Measurements from ENCODE around the gene TEAD1.
A peak's percentile ranks its signal among the peaks of the same experiment; 100 is the strongest.

TEAD1 gene

GRCh38 chr11:12715941-12716340 is 41.7 kb downstream of the TEAD1 start:
- DNase-seq = no peak

- no peak for DNase-seq
These were observed 42.6 kb downstream of the TEAD1 start for GRCh38 chr11:12716816-12717215.

DNA sequence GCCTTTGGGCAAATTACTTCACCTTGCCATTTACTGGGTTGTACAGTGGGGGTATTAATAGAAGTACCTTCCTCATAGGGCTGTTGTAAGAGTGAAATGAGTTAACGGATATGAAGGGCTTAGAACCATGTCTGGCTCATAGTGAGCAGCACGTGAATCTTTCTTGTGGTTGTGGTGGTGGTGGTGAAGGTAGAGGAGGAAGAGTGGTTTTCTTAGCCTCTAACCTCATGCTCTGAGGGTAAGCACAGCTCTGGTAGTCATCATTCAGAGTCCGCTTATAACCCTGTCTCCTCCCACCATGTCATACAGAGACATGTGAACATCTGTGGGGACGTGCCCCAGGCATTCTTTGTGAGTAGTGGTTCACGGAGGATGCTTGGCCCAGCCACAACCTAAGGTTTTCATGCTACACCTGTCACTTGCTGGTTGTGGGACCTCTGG is 43.6 kb downstream of the TEAD1 start:
- peak; percentile 22 to 31 for DNase-seq

DNA sequence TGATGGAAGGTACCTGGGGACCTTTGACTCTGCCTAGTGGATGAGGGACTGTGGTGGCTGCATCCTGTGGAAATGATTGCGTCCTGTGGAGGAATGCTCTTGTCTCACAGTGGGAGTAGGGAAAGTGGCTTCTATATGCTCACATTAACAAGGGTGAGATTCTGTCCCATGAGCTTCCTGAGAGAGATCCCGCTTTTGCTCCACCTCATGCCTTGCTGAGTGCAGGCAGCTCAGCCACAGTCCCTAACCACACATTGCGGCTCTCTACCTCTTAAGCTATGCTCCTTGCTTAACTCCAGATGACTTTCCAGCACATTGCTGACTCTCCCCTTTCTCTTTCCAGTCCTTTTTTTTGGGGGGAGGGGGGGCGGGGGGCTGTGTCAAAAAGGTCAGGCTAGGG is 45.0 kb downstream of the TEAD1 start:
- DNase-seq = no peak

DNA sequence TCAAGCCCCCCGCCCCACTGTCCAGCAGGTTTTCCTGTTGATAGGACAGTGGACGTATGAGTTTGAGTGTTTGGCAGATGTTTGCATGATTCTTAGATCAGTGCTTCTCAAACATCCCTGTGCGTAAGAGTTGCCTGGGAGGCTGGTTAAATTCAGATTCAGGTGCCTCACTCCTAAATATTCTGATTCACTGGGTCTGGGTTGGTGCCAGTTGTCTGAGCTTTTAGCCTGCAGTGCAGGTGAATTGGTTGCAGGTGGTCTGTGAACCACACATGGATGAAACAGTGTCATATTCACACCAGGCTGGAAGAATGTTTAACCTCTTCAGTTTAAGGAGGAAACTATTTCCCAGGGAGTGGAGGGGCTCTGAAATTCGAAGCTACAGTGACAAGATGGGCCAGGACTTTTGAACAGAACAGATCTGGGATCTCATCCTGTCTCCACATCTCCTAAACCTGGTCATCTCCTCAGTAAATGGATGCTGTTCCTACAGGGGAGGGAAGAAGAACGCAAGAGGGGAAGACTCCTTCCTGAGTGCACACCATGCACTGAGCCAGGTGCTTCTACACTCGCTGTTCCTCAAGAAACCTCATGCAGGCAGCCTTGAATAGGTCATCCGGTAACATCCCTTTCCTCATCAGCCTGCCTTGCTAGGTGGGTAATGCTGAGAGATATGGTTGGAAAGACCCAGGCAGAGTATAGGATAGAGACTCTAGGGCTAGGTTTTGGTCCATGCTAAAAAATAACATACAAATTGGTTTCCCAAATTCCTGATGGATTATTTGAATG is 47.8 kb downstream of the TEAD1 start:
- DNase-seq = no peak

DNA sequence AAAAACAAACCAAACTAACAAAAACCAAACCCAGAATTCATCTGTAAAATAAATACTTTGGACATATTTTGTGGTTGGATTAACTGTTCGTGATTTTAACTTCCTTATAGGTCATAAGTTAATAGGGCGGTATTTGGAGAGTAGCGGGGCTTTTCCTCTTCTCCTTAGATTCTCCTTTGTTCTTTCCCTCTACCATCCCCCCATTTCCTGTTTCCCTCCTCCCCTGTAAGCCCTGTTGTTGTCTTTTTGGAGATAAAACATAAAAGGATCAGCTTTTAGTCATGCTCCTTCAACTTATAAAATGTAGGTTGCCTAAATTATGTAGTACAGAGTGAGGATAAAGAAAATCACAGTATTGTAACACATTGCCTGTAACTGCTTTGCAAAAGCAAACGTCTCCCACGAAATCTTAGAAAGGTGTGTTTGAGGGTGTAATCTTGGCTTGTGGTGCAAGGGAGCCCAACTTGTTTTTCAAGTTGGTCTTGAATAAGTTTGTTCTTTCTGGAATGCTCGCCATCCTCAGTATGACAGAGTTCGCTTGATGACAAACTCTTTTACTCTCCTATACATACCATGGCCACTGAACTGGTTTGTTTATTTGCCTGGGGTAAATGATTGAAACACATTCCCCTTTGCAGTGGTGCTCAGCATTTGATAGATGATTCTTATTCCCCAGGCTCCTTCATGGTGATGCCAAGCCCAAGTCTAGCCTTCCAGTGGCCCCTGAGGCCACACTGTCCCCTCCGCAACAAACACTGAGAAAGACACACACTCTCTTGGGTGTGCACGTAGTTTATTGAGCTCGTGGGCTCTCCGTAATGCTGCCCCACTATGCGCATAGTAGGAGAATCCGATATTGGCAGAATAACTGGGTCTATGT is 49.4 kb downstream of the TEAD1 start:
- no peak for DNase-seq

GRCh38 chr11:12724301-12725054 is 50.3 kb downstream of the TEAD1 start:
- DNase-seq = no peak

- DNase-seq = no peak
These were observed 51.0 kb downstream of the TEAD1 start for GRCh38 chr11:12725055-12725862.

DNA sequence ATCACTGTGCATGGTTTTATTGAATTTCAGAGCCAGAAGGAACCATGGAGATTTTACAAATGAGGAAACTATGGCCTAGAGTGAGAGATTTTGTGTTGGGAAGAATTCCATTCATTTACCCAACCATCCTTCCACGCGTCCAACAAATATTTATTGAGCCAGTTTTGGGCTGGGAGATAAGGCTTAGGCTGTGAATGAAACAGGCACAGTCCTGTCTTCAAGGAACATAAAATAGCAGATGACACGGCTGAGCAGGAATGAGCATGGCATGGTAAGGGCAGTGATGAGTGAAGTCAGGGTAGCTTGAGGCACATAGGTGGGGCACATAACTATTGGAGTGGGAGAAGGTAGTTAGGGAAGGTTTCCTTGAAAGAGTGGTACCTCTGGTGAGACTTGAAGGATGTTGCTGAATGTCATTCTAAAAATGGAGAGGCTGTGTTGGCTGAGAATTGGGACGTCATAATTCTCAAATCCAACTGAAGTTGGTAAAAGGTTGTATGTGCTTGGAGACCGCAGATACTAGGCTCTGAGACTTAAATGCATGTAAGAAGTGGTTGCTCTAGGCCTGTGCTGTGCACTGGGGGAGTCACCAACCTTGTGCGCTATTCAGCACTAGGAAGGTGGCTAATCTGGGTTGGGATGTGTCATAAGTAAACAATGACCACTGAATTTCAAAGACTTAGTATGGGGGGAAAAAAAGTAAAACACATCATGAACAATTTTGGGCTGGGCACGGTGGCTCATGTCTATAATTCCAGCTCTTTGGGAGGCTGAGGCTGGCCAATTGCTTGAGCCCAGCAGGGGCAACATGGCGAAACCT is 51.9 kb downstream of the TEAD1 start:
- DNase-seq = no peak

- no peak for DNase-seq
These were observed 53.5 kb downstream of the TEAD1 start for GRCh38 chr11:12727563-12728211.

DNA sequence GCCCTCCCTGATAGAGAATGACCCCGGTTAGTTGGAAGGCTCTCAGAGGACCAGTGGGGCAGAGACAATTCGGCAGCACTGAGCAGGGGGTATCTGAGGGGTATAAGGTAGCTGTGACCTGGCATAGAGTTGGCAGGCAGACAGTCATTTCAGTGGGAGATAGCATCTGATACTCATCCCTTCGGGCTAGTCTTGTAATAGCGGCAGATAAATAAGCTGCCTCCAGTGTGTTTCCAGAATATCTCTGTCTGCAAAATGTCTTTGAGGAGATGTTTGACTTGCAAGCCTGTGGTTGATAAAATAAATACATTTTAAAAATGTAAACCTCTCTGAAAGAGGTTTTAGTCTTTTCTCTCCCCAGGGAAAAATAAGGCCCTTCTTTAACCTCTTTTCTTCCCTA is 54.2 kb downstream of the TEAD1 start:
- no peak for DNase-seq

DNA sequence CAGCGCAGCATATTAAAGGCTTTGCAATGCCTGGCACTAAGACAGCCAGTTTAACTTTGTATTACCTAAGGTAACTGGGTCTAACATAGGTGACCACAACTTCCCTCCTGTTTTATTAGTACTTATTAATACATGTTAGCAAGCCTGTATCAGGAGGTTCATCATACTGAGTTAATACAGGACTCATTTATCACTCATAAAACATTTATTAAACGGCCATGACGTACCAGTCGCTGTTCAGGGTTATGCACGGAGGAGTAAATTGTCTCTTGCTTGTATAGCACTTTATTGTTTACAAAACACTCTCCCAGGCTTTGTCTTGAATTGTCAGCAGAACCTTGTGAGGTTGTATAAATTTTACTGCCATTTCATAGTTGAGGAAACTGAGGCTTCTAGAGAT is 55.7 kb downstream of the TEAD1 start:
- DNase-seq = no peak

DNA sequence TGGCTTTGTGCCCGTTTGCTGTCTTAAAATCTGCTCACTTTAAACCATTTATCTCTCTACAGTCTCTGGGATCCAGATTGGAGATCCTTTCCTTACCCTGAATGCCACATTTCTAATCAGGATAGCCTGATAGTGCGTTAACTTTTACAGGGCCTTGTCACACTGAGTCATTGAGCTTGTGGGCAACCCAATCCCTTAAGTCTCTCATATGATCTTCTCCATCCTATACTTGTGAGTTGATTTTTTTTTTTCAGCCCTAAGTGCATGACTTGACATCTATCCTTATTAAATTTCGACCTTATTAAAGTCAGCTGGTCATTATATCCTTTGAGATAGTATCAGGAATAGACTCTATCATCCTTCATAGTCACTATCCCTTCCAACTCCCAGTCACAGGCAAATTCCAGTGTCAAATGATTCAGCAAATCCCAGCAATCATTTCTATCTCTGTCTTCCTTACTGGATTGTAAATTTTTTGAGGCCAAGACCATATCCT is 57.7 kb downstream of the TEAD1 start:
- DNase-seq = no peak

GRCh38 chr11:12733091-12733490 is 58.9 kb downstream of the TEAD1 start:
- no peak for DNase-seq

GRCh38 chr11:12734625-12735024 is 60.4 kb downstream of the TEAD1 start:
- no peak for DNase-seq

- DNase-seq = no peak
These were observed 61.0 kb downstream of the TEAD1 start for GRCh38 chr11:12735262-12735661.

GRCh38 chr11:12737024-12737423 is 62.8 kb downstream of the TEAD1 start:
- no peak for DNase-seq

DNA sequence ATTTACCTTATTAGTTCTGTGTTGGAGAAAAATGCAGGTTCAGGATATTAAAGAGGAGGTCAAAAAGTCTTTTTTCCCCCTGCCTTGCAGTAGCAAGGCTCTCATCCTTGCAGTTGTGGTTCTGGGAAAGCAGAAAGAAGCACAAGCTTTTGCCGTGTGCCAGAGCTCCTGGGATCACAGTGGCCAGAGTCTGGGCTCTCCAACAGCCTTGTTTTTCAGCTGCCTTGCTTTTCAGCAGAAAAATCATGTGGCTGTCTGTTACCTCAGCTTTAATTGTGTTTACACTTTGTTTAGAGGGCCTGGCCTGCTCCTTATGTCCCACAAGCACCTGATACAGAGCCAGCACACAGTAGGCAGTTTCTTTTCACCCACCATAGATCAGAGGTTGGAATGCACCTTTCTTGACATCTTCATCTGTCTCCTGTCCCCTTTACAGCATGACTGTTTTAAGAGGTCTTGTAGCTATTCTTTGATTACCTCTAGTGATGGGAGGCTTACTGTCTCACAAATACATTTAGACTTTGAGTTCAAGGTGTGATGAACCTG is 67.5 kb downstream of the TEAD1 start:
- DNase-seq = no peak

- no peak for DNase-seq
These were observed 69.7 kb downstream of the TEAD1 start for GRCh38 chr11:12743834-12744449.

Data from stimulated activated CD4-positive, alpha-beta T cell treated with anti-CD3 and anti-CD28 coated beads, Interleukin-2, amount 100 ng/mL, for 48 hours (primary cell).